ENCODE data around the gene LEFTY1.

Gene LEFTY1

GRCh38 chr1:225872075-225872430 is 16.9 kb downstream of the LEFTY1 start:
- no peak for DNase-seq (ENCODE audit: low read depth)

- no peak for DNase-seq (ENCODE audit: low read depth)
Observed at GRCh38 chr1:225871359-225872074, 17.4 kb downstream of the LEFTY1 start.

- DNase-seq (ENCODE audit: low read depth): no peak
Observed at GRCh38 chr1:225870911-225871310, 18.0 kb downstream of the LEFTY1 start.

GRCh38 chr1:225868631-225869330 is 20.2 kb downstream of the LEFTY1 start:
- DNase-seq (ENCODE audit: low read depth): no peak

- DNase-seq (ENCODE audit: low read depth): no peak
Observed at GRCh38 chr1:225866981-225867380, 22.0 kb downstream of the LEFTY1 start.

- peak; percentile 65 for DNase-seq (ENCODE audit: low read depth)
Observed at GRCh38 chr1:225866061-225866837, 22.7 kb downstream of the LEFTY1 start.

- no peak for DNase-seq (ENCODE audit: low read depth)
Observed at GRCh38 chr1:225865514-225865913, 23.4 kb downstream of the LEFTY1 start.

GRCh38 chr1:225863167-225863566 is 25.8 kb downstream of the LEFTY1 start:
- DNase-seq (ENCODE audit: low read depth): no peak

- DNase-seq (ENCODE audit: low read depth): no peak
Observed at GRCh38 chr1:225862581-225862950, 26.4 kb downstream of the LEFTY1 start.

- DNase-seq (ENCODE audit: low read depth): no peak
Observed at GRCh38 chr1:225861834-225862580, 26.9 kb downstream of the LEFTY1 start.

GRCh38 chr1:225860876-225861441 is 28.0 kb downstream of the LEFTY1 start:
- DNase-seq (ENCODE audit: low read depth): no peak

GRCh38 chr1:225860107-225860506 is 28.8 kb downstream of the LEFTY1 start:
- DNase-seq (ENCODE audit: low read depth): no peak

GRCh38 chr1:225859151-225859550 is 29.8 kb downstream of the LEFTY1 start:
- DNase-seq (ENCODE audit: low read depth): no peak

GRCh38 chr1:225857256-225857655 is 31.7 kb downstream of the LEFTY1 start:
- no peak for DNase-seq (ENCODE audit: low read depth)

GRCh38 chr1:225855503-225856300 is 33.2 kb downstream of the LEFTY1 start:
- DNase-seq (ENCODE audit: low read depth): no peak

GRCh38 chr1:225853441-225853840 is 35.5 kb downstream of the LEFTY1 start:
- no peak for DNase-seq (ENCODE audit: low read depth)

- no peak for DNase-seq (ENCODE audit: low read depth)
Observed at GRCh38 chr1:225852413-225853124, 36.4 kb downstream of the LEFTY1 start.

- DNase-seq (ENCODE audit: low read depth): no peak
Observed at GRCh38 chr1:225851805-225852204, 37.1 kb downstream of the LEFTY1 start.

- no peak for DNase-seq (ENCODE audit: low read depth)
Observed at GRCh38 chr1:225850370-225850769, 38.6 kb downstream of the LEFTY1 start.

- DNase-seq (ENCODE audit: low read depth): no peak
Observed at GRCh38 chr1:225849925-225850324, 39.0 kb downstream of the LEFTY1 start.

Data from activated T-helper 9 cell treated with anti-CD3 and anti-CD28 coated beads, Interleukin-2, amount 50 U/mL, for 16 hours (primary cell).